GM12873 (cell line): ENCODE measurements around the gene UXS1.

ENCODE experiments used
- TF ChIP-seq, protein P1 (sequence below): IDR thresholded peaks from 2 replicates; pipeline ENCODE4 v1.5.1; 2012; ENCODE audit warnings: low read depth, mild to moderate bottlenecking, moderate library complexity, low read length, control low read depth; ENCODE audit not compliant: insufficient read depth; ENCODE audit errors: missing control alignments

Gene UXS1

DNA sequence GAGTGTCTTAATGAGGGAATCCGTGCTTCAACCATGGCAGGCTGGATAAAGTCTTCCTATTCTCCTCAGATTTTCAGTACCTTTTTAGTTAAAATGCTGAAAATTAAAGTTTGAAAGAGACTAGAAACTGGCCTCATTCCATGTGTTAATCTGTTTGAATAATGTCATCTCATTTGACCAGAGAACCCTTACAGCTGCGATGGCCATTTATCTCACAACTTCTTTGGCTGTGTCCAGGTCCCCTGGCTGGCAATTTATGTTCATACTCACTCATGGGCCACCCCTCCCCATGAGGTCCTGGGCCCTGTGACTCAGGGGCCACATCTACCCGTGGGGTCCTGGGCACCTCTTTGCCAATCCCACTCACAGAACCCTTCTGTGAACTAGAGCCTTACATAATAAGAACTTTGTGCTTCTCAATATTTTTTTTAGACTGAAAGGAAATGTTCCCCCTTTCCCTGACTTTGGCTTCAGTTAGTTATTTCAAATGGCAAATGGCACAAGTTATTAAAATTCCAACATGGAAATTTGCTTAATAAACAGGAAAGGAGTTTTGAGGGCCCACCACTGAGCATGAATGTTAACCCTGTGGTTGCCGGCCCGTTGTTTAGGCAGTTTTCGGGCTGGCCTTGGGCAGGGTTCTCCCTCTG is 134.6 kb downstream of the UXS1 start:
- TF ChIP-seq, protein P1, sequence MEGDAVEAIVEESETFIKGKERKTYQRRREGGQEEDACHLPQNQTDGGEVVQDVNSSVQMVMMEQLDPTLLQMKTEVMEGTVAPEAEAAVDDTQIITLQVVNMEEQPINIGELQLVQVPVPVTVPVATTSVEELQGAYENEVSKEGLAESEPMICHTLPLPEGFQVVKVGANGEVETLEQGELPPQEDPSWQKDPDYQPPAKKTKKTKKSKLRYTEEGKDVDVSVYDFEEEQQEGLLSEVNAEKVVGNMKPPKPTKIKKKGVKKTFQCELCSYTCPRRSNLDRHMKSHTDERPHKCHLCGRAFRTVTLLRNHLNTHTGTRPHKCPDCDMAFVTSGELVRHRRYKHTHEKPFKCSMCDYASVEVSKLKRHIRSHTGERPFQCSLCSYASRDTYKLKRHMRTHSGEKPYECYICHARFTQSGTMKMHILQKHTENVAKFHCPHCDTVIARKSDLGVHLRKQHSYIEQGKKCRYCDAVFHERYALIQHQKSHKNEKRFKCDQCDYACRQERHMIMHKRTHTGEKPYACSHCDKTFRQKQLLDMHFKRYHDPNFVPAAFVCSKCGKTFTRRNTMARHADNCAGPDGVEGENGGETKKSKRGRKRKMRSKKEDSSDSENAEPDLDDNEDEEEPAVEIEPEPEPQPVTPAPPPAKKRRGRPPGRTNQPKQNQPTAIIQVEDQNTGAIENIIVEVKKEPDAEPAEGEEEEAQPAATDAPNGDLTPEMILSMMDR = no peak

DNA sequence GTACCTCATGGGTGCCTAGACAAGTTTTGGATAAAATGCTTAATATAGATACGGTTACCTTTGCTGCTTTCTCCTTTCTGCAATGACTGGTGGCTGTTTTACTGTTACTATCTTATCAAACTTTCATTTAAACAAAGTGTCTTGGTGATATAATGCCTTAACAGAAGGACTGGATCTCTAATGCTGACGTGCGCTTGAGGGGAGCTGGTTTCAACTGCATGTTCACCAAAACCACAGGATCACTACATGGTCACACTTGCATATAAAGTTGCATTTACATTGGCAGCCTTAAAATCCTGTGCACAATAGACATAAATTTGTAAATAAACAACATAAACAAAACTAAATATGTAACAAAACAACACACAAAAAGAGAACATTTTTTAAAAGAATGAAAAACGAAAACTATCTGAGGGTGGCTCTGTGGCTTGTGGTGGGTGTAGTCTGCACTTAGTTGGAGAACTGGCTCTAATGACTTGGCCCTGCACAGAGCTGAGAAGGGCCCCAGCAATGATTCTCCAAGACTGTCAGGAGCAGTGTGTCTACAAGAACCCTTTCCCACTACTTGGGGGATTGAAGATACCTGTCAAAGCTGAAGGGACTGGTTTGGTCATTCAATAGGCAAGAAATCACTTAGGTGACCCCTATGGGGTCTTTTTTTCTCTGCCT is 135.5 kb downstream of the UXS1 start:
- TF ChIP-seq, protein P1 = no peak

DNA sequence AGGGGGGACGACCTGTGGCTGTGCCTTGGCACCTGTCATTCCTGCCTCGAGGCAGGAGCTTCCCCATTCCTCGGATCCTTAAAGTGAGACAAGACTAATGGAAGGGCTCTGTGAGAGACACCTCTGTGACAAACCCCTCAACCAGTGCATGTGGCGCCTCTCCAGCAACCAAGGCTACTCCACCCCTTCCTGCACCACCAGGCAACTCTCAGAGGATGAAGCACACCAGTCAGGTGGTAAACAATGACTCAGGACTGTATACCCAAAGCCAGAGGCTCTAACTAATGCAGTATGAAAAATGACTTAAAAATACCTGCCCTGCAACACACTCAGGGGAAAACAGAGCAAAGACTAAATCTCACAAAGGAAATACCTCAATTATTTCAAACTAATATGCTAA is 136.9 kb downstream of the UXS1 start:
- TF ChIP-seq, protein P1 = no peak

DNA sequence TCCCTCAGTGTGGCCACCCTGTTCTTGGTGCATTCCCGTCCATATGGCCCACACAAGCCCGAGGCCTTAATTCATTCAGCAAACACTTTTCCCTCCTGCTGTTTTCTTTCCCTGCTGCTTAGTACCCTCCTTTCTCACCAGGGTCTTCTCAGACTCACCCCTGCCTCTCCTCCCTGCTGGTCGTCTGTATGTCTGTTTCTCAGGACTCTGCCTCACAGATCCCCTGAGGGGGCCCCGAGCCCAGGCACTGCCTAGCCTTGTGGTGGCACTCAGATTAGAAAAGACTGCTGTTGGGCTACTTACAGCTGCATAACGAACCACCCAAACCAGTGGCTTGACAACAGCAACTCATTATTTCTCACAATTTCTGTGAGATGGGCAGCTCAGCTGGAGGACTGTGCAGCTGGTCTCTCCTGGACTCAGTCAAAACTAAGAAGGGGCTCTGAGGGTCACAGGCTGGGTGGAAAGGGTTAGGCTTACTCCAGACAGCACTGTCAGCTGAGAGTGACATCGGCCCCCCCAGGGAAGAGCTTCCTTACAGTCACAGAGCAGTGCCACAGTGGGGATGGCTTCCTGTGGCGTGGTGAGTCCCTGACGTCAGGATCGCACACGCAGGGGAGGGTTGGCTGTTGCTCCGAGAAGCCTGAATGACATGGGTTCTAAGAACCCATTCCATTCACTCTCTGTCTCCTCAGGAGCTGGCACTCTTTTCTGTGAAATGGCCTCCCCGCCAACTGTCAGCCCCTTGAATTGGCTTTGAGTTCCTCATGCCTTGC is 139.0 kb downstream of the UXS1 start:
- TF ChIP-seq, protein P1 = no peak

DNA sequence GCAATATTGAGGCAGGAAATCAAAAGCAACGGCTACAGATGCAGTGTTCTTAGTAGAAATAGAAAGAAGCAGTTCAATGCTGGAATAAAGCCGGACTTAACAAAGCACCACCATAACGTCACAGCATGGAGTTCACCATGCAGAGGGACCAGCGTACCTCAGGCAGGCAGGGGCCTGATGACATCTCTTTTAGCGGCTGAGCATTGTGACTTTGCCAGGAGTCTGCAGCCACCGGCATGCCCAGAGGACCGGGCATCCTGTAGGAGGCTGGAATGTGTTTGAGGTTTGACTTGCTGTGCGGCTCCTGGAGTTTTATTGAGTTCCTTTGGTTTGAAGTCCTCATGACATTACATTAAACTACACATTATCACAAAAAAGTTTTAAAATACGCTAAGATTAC is 139.8 kb downstream of the UXS1 start:
- TF ChIP-seq, protein P1 = no peak

DNA sequence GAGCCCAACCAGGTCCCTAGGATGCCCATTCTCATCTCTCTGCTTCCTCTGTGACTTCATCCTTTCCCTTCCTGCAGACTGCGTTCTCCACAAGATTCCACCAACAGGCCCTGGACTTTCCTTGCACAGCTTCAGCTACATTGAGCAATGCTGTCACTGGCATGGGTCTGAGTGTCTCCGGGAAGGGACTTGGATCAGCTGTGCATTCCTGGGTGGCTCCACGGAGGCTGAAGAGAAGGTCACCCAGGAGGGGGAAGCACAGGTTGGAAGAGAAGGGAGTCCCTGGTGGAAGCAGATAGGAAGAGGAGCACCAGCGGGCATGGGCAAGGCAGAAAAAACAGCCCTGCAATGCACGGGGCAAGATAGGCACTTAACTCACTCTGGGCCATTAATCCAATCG is 140.5 kb downstream of the UXS1 start:
- TF ChIP-seq, protein P1 = no peak

DNA sequence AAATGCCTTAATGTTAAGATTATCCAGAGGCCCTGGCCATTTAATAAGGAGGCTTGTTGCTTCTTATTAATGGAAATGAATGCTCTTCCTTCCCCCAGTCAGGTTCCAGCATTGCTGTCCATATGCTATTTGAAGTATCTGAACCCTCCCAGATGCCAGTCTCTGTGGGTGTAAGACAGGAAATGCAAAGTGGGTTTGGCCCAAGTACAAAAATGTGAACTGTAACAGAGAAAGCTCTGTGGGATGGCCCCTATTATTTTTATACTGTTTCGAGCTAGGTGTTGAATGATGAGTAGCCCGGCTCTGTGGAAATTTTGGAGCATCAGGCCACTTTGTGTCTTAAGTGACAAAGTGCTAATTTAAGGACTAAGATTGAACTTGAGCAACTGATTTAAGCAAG is 141.0 kb downstream of the UXS1 start:
- TF ChIP-seq, protein P1 = no peak
